ENCODE measurements around the gene RAB3GAP1.

The RAB3GAP1 gene

DNA sequence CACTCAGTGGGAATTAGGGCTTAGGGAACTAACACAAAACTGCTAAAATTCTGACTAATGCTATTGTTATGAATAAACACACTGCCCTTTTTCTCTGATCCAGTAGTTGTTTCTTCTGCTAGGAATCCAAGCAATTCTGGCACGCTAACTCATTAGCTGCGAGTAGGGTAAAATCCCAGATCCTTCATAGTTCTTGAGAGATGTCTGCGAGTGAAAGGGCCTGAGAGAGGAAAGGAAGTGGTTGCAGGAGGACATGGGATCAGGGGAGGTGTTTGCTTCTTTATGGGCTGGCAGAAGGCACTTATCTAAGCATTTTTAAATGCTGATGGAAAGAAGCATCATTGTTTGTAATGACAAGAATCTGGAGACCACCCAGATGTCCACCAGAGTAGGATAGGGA lies 14.3 kb upstream of the RAB3GAP1 start:
- DNase-seq (ENCODE audit: low read depth) = no peak
- TF ChIP-seq, protein P1, sequence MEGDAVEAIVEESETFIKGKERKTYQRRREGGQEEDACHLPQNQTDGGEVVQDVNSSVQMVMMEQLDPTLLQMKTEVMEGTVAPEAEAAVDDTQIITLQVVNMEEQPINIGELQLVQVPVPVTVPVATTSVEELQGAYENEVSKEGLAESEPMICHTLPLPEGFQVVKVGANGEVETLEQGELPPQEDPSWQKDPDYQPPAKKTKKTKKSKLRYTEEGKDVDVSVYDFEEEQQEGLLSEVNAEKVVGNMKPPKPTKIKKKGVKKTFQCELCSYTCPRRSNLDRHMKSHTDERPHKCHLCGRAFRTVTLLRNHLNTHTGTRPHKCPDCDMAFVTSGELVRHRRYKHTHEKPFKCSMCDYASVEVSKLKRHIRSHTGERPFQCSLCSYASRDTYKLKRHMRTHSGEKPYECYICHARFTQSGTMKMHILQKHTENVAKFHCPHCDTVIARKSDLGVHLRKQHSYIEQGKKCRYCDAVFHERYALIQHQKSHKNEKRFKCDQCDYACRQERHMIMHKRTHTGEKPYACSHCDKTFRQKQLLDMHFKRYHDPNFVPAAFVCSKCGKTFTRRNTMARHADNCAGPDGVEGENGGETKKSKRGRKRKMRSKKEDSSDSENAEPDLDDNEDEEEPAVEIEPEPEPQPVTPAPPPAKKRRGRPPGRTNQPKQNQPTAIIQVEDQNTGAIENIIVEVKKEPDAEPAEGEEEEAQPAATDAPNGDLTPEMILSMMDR (IDR thresholded peaks at IDR 0.05; ENCODE audit: low read depth, low read length, missing control alignments) = no peak
- in situ Hi-C loops (cut with HindIII; ENCODE audit: low sequenced_read_pairs) = no loop called here
- H3K4me3 ChIP-seq (ENCODE audit: low read depth, low read length) = no peak overlapping the region

DNA sequence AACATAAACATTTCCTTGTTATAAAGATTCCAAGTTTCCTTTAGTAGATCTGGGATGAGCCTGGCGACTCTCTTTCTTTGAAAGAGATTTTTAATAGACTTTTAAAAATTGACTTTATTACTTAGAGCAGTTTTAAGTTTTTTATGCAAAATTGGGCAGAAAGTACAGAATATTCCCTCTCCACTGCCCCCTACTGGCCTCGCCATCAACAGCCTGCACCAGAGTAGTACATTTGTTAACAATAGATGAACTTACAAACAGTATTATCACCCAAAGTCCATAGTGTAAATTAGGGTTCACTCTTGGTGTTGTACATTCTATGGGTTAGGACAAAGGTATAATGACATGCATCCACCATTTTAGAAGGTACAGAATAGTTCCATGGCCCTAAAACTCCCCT lies 8.7 kb upstream of the RAB3GAP1 start:
- no peak for DNase-seq (ENCODE audit: low read depth)
- TF ChIP-seq, protein P1 (IDR thresholded peaks at IDR 0.05; ENCODE audit: low read depth, low read length, missing control alignments) = peak; percentile 33
- in situ Hi-C loops (cut with HindIII; ENCODE audit: low sequenced_read_pairs) = no loop called here
- no peak overlapping the region for H3K4me3 ChIP-seq (ENCODE audit: low read depth, low read length)

DNA sequence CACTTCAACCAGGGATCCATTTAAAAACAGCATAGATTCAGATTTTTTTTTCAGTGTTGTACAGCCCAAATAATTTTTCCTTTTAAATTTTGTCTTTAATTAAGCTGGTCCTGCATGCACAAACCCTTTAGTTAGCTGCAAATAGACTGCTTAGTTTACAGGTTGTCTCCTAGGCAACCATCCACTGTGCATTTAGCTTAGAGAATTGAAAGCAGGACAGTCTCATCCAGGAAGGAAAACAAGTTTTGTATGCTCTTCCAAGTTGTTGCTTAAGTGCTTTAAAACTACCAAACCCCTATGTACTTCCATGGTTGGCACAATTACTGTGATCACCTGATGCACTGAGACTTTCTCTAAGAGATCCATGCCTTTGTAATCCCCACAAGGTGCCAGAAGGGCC lies 4.8 kb upstream of the RAB3GAP1 start, which contains the start of gene MAP3K19:
Gene MAP3K19, minus strand, starts transcription at position 148 of the 400 bp plus-strand sequence. CDS start 22,800 bp downstream, outside the sequence.
- H3K4me3 ChIP-seq (ENCODE audit: low read depth, low read length) = no peak within 1 kb of the TSS
- TF ChIP-seq, protein P1 (IDR thresholded peaks at IDR 0.05; ENCODE audit: low read depth, low read length, missing control alignments) = no peak
- no peak for DNase-seq (ENCODE audit: low read depth)
- in situ Hi-C loops (cut with HindIII; ENCODE audit: low sequenced_read_pairs) = no loop called here

DNA sequence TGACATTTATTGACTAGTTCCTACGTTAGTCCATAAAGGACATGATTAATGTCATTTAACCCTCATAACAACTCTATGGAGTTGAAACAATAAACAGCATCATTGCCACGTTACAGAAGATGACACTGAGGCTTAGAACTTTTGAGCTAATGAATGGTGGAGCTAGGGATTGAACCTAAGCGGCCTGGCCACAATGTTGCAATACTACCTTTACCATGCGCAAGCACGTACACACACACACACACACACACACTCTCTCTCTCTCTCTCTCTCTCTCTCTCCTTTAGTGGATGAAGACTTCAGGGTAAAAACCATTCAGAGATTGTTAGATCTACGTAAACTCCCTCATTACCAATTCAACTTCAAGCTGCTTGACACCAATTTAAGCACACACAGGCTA lies 4.0 kb upstream of the RAB3GAP1 start:
- in situ Hi-C loops (cut with HindIII; ENCODE audit: low sequenced_read_pairs) = no loop called here
- TF ChIP-seq, protein P1 (IDR thresholded peaks at IDR 0.05; ENCODE audit: low read depth, low read length, missing control alignments) = no peak
- no peak overlapping the region for H3K4me3 ChIP-seq (ENCODE audit: low read depth, low read length)
- no peak for DNase-seq (ENCODE audit: low read depth)

DNA sequence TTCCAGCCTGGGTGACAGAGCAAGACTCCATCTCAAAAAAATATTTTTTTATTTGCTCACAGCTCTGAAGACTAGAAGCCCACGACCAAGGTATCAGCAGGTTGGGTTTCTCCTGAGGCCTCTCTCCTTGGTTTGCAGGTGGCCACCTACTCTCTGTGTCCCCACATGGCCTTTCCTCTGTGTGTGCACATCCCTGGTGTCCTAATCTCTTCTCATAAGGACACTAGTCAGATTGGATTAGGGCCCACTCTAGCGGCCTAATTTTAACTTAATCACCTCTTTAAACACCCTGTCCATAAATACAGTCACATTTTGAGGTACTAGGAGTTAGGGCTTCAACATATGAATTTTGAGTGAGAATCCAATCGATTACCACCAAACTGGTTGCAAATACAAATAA lies 2.0 kb upstream of the RAB3GAP1 start:
- H3K4me3 ChIP-seq (ENCODE audit: low read depth, low read length) = no peak overlapping the region
- TF ChIP-seq, protein P1 (IDR thresholded peaks at IDR 0.05; ENCODE audit: low read depth, low read length, missing control alignments) = no peak
- in situ Hi-C loops (cut with HindIII; ENCODE audit: low sequenced_read_pairs) = no loop called here
- no peak for DNase-seq (ENCODE audit: low read depth)

DNA sequence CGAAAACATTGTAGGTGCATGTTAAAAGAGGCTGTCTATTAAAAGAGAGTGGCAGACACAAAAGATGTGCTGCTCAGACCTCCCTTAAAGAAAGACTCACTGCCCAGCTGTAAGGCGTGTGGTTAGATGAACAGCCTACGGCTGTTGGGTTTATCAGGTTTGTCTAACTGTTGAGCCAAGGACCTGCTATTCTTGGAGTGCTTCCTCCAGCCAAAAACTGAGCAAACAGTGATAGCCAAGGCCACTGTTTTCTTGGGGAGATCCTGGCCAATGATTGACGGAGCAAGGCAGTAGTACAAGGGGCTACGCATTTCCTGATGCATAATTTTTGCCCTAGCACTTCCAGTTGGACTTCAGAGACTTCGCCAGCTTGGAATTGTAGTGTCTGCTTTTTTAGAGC lies 1.4 kb upstream of the RAB3GAP1 start:
- TF ChIP-seq, protein P1 (IDR thresholded peaks at IDR 0.05; ENCODE audit: low read depth, low read length, missing control alignments) = no peak
- no peak for DNase-seq (ENCODE audit: low read depth)
- in situ Hi-C loops (cut with HindIII; ENCODE audit: low sequenced_read_pairs) = no loop called here
- no peak overlapping the region for H3K4me3 ChIP-seq (ENCODE audit: low read depth, low read length)
